ENCODE results near the gene TRIM38. TPM values are rescaled to one million over a fixed set of nuclear protein-coding genes. Genes with fewer than 3 reads are reported as not detected.

Gene TRIM38
- total RNA-seq = 10.2 and 13.6 TPM in 2 replicates

GRCh38 chr6:25962149-25963127 is at the start of gene TRIM38:
TRIM38 (plus strand) TSS chr6:25962802; CDS start chr6:25966523, 3,721 bp downstream.

GRCh38 chr6:25930532-25931410 is 31.8 kb upstream of the TRIM38 start, which contains the start of gene SLC17A2:
SLC17A2 (minus strand) TSS chr6:25930691; CDS start chr6:25925796, 4,895 bp downstream.

Other genes with a start within 250 kb of the TRIM38 start
- gene SLC17A4, start 208.1 kb upstream of the TRIM38 start, total RNA-seq = not detected in 2 replicates
- not detected in 2 replicates for gene SLC17A1, start 130.8 kb upstream of the TRIM38 start, total RNA-seq
- gene SLC17A3, start 88.6 kb upstream of the TRIM38 start, total RNA-seq = not detected in 2 replicates
- gene SLC17A2, start 32.1 kb upstream of the TRIM38 start, total RNA-seq = not detected in 2 replicates
- 16.8 and 18.8 TPM in 2 replicates for gene HFE, start 124.6 kb downstream of the TRIM38 start, total RNA-seq

All from aortic smooth muscle cell (primary cell).